NCI-H146 (cell line): Measurements from ENCODE around the gene ZBTB8A.
"Not testable (repeated sequence)": the region's sequence is repeated elsewhere in the genome, so short reads cannot be mapped to it uniquely, and the experiment has no call there.

Source experiments
- DNase-seq: peaks from one replicate; lab custom pipeline; 2025; lab: John Stamatoyannopoulos, UW

Gene ZBTB8A

DNA sequence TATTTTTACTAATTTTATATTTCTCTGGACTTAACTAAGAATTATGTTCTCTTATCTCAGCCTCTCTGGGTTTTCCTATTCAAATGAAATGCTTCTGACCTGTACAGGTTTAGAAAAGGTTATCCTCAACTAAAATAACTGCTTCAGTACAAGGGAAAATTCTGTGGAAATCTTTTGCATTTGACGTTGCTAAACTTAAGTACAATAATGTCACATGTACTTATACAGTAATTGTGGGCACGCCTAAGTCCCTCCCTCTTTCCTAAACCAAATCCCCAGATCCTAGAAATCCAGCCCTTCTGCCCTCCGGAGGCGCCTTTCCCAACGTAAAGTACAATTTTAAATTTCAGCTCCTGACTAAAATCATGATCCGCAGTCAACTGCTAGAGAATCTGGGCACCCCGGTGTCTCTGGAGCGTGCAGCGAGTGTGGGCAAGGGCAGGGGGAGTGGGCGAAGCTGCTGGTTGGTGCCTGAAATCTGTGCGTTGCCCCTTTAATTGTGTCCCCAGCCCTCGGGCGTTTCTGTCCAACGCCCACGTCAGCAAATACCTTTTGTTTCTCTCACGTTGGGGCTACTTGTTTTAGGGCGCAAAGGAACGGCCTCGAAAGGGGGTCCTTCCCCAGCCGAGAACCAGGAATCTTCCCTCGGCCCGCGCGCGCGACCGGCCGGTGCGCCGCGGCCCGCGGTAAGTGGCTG is at the start of gene ZBTB8A:
Gene ZBTB8A (plus strand): TSS at position 541 of the 697 bp plus-strand sequence. CDS start 53,505 bp downstream, outside the sequence.
- DNase-seq, result peak; percentile 65

DNA sequence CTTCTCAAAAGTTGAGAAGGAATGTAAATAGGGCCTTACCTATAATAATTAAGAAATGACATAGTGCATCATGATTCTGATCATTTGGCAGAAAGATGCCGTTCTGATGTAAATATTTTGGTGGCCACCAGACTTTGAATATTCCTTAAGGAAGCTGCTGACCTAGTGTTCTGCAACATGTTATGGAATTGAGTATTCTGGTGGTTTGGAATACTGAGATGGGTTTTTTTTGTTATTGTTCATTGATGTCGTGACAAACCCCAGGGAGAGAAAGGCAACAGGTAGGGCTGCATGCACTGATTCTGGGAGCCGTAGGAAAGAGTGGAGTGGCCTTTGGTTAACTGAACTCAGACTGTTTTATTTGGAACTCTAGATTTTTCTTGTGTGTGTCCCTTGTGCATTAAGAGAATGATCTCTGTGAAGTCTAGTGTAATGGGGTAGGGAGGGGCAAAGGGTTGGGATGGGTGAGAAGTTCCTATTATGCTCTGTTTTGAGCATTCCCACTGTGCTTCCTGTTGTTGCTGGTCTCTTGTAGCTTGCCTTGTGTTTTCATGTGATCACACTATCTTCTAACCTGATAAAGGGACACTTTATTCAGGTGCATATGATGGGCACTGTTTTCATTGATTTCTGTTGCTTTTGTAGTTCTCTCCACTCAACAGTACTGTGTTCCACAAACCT is 49.3 kb upstream of the ZBTB8A start:
- no peak for DNase-seq

DNA sequence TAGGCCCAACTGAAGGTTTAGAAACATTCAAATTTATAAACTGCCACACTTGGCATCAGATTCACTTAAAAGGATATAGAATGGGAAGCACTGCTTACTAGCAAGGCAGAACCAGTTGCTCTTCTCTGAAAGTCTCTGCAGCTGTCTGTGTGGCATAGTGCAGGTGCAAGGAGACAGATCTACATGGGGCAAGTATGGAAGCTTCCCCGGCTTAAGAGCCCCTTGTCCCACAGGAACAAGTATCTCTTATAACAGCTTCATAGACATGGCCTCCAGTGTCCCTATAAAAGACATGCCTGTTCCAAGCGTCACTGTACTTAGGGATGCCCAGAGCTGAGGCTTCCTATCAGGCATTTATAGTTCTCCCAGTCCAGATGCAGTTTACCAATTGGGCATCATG is 47.8 kb upstream of the ZBTB8A start:
- no peak for DNase-seq

DNA sequence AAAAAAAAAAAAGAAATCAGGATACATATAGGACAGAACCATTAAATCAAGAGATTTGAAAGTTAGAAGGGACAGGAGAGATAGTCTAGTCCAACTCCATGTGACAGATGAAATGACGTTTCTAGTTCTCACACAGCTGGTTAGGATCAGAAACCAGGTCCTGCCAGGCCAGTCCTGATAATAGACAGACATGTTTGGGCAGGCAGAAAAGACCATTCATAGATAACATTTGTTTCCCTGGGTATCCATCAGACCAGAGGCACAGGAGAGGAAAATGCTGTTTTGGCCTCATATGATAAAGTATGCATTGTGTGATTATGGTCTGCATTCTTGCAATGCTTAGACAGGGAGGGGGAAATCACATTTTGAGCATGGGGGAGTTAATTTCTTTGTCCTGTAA is 45.0 kb upstream of the ZBTB8A start:
- DNase-seq, result peak; percentile 49

DNA sequence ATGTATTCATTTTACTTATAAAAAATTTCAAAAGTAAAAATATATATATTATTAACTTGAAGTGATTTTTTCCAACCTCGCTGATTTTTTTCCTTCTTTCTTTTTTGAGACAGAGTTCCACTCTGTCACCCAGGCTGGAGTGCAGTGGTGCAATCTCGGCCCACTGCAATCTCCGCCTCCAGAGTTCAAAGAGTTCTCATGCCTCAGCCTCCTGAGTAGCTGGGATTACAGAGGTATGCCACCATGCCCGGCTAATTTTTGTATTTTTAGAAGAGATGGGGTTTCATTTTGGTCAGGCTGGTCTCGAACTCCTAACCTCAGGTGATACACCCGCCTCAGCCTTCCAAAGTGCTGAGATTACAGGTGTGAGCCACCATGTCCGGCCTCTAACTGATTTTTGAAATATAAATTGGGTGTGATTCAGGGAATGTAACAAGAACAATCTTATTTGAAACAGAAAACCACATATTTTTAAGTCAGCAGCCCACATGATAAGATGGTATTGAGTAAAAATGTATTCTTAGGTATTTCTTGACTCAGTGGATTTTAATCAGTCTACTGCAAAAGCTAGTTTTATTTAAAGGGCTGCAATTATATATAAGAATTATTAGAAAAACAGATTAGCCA is 44.4 kb upstream of the ZBTB8A start:
- DNase-seq, result no peak

DNA sequence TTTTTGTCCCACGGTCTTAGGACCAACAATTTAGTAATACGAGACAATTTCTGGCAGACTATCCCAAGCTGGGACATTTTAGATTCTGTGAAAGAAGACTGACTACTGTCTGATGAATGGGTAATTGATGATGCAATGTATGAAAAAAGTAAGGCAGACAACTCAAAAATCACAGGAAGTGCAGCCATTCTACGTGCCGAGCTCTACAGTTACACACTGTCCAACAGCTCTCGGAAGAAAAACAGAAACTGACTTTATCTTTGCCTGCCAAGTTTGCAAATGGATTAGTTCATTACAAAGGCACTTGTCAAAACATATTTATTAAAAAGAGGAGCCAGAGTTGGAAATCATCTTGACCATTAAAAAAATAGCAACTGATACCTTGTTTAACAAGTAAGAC is 43.1 kb upstream of the ZBTB8A start:
- no peak for DNase-seq

DNA sequence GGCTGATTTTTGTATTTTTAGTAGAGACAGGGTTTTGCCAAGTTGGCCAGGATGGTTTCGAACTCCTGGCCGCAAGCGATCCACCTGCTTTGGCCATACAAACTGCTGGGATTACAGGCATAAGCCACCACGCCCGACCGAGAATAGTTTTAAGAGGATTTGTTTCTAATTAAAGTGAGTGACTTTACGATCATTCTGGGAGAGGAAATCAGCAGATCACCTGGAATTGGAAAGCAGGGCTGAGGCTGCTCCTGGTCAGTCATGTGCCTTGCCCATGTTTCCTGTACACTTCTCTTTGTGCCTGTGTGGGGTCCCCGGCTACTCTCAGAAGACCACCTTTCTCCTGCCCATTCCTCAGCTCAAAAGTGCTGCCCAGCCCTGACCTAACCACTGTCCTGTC is 40.5 kb upstream of the ZBTB8A start:
- DNase-seq, result no peak

DNA sequence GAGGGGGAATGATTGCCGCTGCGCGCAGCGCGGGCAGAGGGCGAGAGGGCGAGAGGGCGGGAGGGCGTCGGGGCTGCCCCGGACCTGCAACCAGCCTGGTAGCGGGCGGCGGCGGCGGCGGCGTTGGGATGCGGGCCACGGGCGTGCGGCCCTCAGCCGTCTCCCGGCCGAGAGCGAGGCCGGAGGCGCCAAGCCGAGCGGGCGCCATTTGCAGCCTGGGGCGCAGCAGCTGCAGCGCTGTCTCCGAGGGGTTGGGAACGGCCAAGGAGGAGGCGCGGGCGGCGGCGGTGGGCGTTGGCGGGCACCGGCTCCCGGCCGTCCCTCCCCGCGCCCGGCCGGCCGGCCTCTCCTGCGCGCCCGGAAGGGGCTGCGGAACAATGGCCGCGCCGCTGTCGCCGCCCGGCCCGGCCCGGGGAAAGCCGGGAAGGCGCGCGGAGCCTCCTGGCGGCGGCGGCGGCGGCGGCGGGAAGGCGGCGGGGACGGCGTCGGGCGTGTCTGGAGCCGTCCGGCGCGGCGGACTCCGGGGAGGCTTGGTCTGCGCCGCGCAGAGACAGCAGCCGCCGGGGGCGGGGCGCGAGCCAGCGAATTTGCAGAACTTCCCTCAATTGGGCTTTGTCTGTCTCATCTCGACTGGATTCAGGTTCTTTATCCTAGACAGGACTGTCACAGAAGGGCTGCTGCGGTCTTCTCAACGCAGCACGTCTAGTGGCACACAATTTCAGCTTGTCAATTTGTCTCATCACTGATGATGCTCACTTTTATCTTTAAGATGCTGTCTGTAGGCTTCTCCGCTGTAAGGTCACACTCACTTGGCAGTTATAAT is 38.6 kb upstream of the ZBTB8A start:
- DNase-seq, result peak; percentile 67

DNA sequence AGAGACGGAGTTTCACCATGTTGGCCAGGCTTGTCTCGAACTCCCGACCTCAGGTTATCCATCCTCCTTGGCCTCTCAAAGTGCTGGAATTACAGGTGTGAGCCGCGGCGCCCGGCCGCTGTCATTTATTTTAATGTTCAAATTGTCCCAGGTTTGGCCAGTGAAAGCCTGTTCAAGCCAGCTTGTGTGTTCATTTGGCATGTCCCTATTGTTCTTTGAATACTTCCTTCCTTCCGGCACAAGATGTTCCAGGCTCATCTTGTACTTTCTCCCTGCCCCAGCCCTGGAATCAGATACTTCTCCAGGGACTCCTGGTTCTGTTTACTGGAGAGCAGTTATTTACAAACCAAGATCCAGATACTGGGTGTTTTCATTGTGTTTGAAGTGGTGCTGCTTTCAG is 37.4 kb upstream of the ZBTB8A start:
- no peak for DNase-seq

DNA sequence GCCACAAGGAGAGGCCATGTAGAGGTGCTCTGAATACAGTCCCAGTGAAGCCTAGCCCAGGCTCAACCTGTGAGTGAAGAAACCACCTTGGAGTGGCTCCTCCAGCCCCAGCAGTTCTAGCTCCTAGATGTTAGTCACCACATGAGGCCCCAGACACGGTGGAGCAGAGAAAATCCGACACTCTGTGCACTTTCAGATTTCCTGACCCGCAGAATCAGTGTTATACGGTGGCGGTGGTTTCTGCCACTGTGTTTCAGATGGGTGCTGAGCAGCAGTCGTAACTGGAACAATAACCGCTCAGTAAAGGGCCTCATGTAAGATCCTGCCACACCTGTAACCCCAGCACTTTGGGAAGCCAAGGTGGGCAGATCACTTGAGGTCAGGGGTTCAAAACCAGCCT is 36.1 kb upstream of the ZBTB8A start:
- DNase-seq, result no peak

DNA sequence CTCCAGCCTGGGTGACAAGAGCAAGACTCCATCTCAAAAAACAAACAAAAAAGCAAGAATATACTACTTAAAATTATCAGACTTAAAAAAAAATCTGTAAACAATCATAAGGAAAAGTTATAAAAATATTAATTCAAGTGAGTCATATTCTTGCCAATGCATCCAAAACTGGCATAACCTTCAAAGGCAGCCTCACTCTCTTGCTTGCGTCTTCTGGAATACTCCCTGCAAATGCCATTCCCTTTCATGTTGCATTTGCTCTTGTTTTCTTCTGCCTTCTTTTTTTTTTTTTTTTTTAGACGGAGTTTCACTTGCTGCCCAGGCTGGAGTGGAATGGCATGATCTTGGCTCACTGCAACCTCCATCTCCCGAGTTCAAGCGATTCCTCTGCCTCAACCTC is 32.2 kb upstream of the ZBTB8A start:
- no peak for DNase-seq

DNA sequence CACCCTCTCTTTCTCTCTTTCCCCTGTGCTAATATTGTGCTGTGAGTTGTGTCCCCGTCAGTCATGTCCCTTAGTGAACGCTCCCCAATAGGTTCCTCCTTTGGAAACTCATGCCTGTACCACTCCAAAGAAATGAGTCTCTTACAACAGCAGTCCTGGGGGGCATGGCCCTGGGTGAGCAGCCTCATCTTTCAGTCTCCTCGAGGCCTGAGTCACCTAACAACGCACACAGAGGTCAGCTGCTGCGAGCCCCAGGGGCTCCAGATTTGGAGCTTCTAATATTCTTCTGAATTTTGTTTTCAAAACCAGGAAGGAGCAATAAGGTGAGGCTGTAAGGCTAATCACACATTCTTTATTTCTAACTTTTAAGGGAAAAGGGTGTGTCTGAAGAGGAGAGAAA is 30.5 kb upstream of the ZBTB8A start:
- DNase-seq, result no peak

DNA sequence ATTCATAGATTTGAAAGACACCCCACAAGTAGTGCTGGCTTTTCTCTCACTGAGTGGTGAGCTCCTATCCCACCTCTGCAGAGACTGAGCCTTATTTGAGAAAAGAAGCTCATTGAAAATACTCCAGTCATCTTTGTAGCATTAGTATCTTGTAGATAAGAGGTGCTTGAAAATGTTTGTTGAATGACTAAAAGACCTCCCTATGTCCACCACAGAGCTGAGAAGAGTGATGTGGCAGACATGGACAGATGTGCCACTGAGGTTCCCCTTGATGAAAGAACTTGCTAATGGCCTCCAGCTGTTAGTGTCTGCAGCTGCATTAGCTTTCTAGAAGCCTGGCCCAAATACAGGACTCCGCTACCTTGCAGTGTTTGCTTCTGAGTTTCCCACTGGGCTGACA is 29.3 kb upstream of the ZBTB8A start:
- DNase-seq, result no peak

DNA sequence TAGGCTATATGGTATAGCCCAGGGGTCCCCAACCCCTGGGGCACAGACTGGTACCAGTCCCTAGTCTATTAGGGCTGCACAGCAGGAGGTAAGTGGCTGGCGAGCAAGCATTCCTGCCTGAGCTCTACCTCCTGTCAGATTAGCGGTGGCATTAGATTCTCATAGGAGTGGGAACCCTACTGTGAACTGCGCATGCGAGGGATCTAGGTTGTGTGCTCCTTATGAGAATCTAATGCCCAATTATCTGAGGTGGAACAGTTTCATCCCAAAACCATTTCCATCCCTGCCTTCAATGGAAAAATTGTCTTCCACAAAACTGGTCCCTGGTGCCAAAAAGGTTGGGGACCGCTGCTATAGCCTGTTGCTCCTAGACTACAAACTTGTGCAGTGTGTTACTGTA is 22.8 kb upstream of the ZBTB8A start:
- DNase-seq, result peak; percentile 6

DNA sequence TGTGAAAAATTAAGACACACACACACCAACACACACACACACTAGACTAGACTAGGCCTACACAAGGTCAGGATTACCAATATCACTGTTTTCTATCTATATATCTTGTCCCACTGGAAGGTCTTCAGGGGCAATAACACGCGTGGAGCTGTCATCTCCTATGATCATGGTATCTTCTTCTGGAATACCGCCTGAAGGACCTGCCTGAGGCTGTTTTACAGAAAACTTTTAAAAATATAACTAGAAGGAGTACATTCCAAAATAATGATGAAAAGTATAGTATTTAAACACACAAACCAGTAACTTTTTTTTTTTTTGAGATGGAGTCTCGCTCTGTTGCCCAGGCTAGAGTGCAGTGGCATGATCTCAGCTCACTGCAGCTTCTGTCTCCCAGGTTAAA is 20.3 kb upstream of the ZBTB8A start:
- DNase-seq, result no peak

DNA sequence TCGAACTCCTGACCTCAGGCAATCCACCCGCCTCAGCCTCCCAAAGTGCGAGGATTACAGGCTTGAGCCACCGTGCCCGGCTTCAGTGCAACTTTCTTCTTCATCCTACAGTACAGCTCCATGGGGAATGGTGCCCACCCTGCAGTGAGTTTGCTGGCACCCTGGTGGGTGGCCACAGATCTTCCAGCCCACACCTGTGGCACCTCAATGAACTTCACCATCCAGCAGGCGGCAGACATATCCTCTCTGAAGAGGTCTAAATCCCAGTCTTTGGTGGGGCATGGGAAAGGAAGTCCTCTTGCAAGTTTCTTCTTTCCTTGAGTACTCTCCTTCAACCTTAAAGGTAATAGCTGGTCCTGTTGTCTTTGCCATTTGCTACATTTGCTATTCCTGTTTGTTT is 18.1 kb upstream of the ZBTB8A start:
- DNase-seq, result peak; percentile 8

DNA sequence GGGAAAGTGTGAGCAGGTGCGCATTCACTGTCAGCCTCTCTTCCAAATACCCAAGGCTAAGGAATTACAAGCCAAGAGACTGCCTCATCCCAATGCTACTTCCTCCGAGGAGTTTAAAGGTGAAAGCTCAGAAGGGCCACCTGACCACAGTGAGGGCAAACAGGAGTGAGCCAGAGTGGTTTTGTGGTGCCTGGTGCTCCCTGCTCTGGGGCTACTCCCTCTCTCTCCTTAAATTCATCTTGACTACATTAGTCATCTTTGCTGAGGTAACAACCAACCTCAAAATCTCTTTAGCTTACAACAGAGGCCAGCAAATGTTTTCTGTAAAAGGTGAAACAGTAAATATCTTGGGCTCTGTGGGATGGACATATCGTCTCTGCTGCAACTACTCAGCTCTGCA is 14.2 kb upstream of the ZBTB8A start:
- no peak for DNase-seq

DNA sequence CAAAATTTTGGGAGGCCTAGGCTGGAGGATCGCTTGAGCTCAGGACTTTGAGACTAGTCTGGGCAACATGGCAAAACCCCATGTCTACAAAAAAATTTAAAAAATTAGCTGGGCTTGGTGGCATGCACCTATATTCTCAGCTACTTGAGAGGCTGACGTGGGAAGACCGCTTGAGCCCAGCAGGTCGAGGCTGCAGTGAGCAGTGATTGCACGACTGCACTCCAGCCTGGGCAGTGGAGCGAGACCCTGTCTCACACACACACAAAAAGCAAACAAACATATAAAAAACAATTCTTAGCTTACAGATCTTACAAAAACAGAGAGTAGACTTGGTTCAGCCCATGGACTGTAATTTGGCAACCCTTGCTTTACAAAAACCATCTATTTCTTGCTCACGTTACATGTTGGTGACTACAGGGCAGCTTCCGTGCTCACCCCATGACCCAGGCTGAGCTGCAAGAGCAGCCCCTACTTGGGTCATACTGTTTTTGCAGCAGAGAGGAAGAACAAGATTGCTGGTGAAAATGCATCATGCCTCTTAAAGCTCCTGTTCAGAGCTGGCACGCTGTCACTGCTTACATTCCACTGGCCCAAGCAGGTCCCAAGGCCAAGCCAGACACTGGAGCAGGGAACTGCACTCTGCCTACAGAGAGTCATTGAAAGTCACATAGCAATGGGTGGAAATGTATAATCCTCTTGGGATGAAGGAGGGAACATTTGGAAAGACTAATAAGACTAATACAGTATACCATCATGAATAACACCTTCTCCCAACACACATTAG is 13.4 kb upstream of the ZBTB8A start:
- no peak for DNase-seq

DNA sequence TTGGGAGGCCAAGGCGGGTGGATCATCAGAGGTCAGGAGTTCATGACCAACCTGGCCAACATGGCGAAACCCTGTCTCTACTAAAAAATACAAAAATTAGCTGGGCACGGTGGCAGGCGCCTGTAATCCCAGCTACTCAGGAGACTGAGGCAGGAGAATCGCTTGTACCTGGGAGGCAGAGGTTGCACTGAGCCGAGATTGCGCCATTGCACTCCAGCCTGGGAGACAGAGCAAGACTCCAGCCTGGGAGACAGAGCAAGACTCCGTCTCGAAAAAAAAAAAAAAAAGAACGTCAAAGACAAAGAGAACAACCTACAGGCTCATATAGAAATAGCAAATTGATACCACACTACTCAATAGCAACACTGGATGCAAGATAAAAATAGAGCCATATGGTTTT is 10.7 kb upstream of the ZBTB8A start:
- not testable (repeated sequence) for DNase-seq

DNA sequence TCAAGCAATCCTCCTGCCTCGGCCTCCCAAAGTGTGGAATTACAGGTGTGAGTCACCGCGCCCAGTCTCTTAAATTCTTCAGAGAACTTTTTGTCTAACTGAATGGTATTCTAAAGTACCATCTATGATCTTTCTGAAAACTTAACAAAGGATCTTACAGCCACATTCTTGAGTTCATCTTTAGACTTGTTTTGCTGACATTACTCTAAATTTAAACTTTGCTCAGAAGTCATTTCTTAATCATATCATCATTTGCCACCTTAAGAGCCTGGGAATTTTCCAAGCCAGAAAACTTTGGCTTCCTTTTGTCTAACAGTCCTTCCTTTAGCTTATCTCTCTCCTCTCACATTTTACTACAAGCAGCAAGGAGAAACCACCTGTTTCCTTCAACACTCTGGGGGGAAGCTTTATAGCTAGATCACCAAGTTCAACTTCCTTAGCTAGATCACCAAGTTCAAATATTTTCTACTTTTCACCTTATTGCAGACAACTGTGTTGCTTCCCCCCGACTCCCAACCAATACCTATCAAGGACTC is 5.4 kb upstream of the ZBTB8A start:
- DNase-seq, result no peak

DNA sequence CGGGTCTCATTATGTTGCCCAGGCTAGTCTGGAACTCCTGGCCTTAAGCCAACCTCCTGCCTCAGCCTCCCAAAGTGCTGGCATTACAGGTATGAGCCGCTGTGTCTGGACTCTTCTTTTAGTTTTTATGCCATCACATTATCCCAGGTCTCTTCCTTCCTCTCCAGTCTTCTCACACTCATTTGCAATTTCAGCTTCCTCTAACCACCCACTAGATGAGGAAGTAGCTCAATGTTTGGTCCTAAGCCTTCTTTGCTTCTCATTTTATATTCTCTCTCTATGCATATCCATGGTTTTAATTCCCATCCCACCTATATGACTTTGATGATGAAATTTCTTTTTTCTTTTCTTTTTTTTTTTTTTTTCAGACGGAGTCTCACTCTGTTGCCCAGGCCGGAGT is 3.1 kb upstream of the ZBTB8A start:
- DNase-seq, result no peak

DNA sequence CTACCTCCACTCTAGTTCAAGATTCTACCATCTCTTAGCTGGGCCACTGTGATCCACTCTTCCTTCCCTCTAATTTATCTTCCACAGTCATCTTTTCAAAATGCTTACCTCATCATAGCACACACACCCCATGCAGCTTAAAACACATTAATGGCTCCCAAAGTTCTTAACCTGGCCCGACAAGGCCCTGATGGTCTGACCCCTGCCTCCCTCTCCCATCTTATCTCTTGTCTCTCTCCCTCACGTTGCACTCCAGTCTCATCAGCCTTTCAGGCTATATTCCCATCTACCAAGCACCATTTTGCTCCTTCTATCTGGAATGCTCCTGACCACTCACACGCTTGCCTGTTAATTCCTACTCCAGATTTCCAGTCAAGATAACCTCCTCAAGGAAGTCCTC is 2.5 kb upstream of the ZBTB8A start:
- no peak for DNase-seq
